Left forelimb (tissue), 1 donor: ENCODE results near the gene DYRK1A.

Source experiments
- DNase-seq: peaks from one replicate; pipeline ENCODE4 v3.0.0-alpha.2; 2018; ENCODE audit warnings: low spot score

Gene DYRK1A

DNA sequence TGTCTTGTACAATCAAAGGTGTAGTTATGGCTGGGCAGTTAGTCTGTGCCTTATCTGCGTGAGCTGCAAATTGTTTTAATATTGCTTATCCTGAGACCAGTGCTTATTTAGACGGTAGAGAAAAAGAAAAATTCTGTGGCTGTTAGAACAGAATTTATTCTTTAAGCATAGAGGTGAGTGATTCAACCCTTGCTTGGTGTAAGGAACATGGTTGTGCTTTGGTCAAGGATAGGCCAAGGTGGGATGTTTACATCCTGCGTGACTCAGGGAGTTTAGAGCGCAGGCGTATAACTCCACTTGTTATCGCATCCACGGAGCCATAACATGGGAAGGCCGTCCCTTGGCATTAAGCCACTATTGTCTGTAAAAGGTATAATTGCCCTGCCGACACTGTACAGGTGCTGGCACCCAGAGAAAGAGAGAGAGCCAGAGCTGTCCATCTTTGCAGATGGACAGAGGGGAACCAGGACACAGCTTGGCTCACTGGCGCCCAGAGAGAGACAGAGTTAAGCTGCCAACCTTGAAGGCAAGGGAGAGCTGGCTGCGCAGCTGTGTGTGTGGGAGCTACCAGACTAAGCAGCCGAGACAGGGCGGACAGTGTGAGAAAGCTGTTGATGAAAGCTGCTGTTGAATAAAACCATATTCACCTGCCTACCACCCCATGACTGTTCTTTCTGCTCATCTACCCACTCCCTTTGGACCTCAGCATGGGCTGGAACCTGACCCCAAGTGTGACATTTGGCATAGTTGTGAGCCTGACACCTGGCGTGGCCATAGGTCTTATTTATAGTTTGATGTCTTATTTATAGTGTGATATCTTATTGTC, 200.4 kb downstream of the DYRK1A start:
- DNase-seq: no peak

DNA sequence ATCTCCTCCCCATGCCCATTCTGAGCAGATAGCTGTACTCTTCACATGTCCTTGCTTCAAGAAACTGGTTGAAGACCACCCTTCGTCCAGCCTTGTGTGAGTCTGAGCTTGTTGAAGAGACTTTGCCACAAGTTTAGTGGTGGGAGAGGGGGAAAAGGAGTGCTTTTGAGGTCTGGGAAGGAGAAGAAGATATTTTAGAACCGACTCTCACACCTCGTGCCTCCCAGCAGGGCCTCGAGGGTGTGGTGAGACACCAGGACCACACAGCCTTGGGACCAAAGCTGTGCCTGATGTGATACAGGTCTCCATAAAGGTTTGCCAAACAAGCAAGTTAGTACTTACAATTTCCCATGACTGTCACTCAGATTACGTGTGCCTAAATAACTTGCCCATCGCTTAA, 201.8 kb downstream of the DYRK1A start:
- no peak for DNase-seq

DNA sequence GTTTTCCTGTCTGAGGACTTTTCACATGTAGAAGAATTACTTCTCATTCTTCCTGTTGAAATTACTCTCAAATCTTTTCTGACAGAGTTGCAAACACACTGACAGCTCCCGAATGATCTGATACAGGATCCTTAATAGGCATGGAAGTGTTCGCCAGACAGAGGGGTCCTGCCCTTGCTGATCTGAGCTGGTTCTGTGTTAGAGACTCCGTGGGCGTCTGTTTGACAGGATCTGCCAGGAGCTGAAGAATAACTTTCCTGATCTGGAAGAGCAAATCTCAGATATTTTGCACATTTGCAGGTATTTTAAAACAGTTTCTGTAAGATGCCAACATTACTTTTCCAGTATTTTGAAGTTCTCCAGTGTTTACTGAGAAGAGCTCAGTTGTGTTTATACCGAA, 202.3 kb downstream of the DYRK1A start:
- DNase-seq: no peak

DNA sequence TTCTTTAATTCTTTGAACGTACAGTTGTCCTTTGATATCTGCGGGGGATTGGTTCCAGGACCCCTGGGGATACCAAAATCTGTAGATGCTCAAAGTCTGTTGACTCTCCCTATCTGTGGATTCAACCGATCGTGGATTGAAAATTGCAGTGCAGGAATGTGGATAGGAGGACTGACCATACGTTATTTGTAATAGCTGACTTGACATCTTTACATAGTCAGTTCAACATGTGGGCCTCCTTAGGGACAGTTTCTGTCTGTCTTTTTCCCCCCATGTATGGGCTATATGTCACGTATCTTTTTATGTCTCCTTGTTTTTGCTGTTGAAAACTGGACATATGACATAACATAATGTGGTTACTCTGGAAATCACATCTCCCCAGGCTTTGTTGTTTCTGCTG, 204.9 kb downstream of the DYRK1A start:
- DNase-seq: no peak

DNA sequence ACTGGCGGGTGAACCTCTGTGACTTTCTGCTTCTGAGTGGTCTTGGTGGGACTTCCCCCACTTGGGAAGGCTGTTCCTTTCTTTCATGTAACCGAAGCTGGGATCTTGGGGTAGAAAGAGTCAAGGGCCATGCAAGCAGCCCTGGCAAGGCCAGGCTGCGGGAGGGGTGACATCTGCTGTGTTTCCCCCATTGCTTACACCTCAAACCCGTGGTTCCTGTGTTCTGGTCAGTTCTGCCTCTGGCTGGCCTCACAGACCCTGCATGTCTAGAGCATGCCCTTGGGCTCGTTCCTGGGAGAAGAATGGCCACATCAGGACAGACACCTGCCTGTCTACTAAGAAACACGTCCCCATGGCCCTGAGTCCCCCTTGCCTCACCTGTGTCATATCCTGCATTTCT, 207.7 kb downstream of the DYRK1A start:
- DNase-seq: no peak

DNA sequence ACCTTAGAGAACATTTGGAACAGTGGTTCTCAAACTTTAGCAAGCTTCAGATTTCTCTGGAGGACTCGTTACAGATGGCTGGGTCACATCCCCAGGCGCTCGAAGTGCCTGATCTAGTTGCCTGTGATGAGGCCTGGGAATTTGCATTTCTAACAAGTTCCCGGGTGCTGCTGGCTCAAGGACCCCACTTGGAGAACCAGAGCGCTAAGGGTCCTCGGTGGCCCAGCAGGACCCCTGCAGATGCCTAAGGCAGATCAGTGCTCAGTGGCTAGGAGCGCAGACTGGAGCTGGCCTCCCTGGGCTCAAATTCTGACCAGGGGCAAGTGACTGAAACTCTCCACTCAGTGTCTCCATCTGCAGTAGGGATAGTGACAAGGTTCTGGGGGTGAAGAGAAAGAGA, 208.2 kb downstream of the DYRK1A start:
- DNase-seq: no peak

DNA sequence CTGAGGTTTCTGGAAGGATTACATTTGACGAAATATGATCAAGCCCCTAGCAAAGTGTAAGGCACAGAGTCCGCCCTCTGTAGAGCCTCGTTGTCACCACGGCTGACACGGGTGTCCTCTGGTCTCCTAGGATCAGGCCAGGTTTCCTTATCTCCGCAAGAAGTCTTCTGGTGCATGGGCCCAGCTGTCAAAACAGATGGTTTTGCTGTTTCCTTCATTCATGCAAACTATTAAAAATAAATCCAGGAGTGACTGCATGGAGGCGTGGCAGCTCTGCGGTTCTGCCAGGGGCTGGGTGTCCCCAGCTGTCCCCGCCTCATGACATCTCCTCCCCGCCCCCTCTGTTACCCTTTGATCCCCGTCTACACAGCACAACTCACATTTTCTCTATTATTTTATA, 209.0 kb downstream of the DYRK1A start:
- no peak for DNase-seq
